NCI-H146 treated with DMSO at 0.1 percent for 48 hours (cell line): ENCODE data around the gene LRRC58.
A peak's percentile ranks its signal among the peaks of the same experiment; 100 is the strongest.
"Not testable (repeated sequence)": the region's sequence is repeated elsewhere in the genome, so short reads cannot be mapped to it uniquely, and the experiment has no call there.

Experiments used
- DNase-seq: peaks from one replicate; lab custom pipeline; 2025; ENCODE audit not compliant: unreplicated experiment; lab: John Stamatoyannopoulos, UW

LRRC58 gene

GRCh38 chr3:120348991-120349854, at the start of gene LRRC58:
TSS of gene LRRC58 (minus strand) at chr3:120349354. CDS start at chr3:120349243, 111 bp downstream.
- peak; percentile 87 for DNase-seq

GRCh38 chr3:120396469-120396868, 47.3 kb upstream of the LRRC58 start:
- DNase-seq, result no peak

DNA sequence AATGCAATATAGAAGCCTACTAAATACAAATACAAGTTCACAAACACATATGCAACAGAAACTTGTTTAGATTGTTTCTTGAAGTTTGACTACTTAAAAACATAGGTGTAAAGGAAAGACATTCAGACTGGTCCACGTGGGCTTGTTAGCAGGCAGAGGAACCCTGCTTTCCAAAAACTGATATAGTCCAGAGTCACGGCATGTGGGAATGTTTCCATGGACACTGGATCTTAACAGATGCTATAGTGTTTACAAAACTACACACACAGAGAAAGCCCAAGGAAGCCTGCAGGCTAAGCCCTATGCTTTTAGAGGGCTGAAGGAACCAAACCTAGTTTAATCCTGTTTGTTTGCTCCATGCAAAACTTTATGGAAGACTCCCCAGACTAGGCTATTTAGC, 45.2 kb upstream of the LRRC58 start:
- no peak for DNase-seq

DNA sequence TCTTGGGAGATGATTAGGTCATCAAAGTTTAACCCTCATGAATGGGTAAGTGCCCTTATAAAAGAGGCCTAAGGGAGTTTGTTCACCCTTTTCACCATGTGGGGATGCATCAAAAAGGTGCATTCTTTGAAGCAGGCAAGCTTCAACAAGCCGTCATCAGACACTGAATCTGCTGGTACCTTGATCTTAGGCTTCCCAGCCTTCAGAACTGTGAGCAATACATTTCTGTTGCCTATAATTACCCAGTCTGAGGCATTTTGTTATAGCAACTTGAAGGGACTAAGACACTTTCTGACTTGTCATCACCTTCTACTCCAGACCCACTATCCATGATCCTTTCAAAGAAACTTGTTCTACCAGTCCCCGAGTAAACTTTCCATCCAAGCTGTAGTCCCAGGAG, 44.6 kb upstream of the LRRC58 start:
- DNase-seq, result no peak

GRCh38 chr3:120393243-120393642, 44.1 kb upstream of the LRRC58 start:
- DNase-seq, result no peak

DNA sequence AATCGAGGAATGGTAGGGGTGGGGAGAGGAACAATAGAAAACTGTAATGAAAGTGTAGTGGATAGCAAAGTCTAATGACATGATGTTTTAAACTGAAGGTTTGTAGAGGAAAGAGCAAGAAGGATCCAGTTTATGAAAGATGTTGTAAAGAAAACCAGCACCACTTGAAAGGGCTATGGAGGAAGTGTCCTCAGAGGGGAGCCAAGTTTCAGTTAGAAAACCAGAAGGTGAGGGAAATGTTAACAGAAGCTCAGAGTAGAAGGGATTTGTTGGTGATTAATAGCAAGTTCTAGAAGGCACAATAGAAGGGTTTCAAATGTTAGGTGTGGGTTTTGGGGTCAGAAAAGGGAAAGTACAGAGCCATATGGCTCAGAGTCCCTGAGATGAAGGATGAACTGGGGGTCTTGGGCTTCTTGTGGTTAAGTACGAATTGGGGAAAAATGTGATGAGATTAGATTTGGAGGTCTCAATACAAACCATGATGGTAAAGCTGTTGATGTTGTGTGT, 33.8 kb upstream of the LRRC58 start:
- no peak for DNase-seq

- DNase-seq, result no peak
Observed at GRCh38 chr3:120381503-120381902, 32.3 kb upstream of the LRRC58 start.

- DNase-seq, result not testable (repeated sequence)
Observed at GRCh38 chr3:120377948-120378347, 28.8 kb upstream of the LRRC58 start.

DNA sequence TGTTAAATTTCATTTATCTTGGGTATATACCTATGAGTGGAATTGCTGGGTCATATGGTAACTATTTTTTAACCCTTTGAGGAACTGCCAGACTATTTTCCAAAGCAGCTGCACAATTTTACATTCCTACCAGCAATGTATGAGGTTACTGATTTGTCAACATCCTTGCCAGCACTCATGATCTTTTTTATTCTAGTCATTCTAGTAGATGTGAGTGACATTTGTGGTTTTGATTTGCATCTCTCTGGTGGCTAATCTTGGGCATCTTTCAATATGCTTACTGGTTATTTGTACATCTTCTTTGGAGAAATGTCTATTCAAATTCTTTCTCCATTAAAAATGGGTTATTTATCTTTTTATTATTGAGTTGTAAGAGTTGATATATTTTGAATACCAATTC, 21.3 kb upstream of the LRRC58 start:
- no peak for DNase-seq

DNA sequence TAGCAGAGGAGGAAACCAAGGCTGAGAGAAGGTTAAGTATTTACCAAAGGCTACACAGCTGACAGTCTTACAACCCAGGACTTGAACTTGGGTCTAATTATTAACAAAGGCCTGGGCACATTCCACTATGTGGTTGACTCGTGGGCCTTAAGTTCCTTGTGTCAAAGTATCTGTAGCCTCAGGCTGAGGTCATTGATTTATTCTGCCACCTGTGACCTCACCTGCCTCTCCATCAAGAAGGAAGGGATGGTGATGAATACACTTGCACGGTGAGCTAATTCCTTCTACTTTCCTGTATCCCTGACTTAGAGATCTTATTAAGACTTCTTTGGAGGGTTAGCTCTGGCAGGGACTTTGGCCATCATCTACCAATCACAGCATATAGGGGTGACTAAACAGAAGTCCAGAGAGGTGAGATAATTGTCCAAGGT, 19.9 kb upstream of the LRRC58 start:
- DNase-seq, result no peak

- DNase-seq, result no peak
Observed at GRCh38 chr3:120368172-120368571, 19.0 kb upstream of the LRRC58 start.

GRCh38 chr3:120364821-120365220, 15.7 kb upstream of the LRRC58 start:
- DNase-seq, result no peak

GRCh38 chr3:120364101-120364500, 14.9 kb upstream of the LRRC58 start:
- DNase-seq, result no peak

DNA sequence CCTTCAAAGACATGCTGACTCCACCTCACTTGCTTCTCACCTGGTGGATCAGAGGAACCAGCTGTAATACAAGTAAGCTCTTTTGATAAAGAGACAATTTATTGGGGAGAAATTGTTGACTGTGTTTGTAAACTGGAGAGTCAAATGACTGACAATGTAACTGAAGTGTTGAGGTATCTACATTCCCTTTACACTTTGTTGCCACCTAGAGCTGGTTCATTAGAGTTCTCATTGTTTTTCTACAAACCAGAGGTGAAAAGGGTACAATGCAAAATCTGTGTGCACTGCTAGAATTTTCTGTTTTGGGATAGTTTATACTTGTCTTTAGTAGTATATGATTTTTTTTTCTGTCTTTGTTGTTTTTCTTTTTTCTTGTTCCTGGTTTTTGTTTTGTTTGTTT, 8.7 kb upstream of the LRRC58 start:
- DNase-seq, result no peak

DNA sequence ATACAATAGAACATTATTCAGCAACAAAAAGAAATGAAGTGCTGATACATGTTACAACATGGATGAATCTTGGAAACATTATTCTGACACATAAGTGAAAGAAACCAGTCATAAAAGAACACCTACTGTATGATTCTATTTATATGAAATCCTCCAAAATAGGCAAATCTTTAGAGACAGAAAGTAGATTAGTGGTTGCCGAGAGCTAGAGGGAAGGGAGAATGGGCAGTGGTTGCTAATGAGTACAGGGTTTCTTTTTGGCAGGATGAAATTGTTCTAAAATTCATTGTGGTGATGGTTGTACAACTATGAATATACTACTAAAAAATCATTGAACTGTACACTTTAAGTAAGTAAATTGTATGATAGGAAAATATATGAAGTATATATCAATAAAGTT, 6.3 kb upstream of the LRRC58 start:
- no peak for DNase-seq

- no peak for DNase-seq
Observed at GRCh38 chr3:120353463-120353862, 4.3 kb upstream of the LRRC58 start.

- DNase-seq, result no peak
Observed at GRCh38 chr3:120352017-120352416, 2.9 kb upstream of the LRRC58 start.

GRCh38 chr3:120350401-120350941, 1.3 kb upstream of the LRRC58 start:
- DNase-seq, result no peak

- no peak for DNase-seq
Observed at GRCh38 chr3:120349855-120350125, 636 bp upstream of the LRRC58 start.

DNA sequence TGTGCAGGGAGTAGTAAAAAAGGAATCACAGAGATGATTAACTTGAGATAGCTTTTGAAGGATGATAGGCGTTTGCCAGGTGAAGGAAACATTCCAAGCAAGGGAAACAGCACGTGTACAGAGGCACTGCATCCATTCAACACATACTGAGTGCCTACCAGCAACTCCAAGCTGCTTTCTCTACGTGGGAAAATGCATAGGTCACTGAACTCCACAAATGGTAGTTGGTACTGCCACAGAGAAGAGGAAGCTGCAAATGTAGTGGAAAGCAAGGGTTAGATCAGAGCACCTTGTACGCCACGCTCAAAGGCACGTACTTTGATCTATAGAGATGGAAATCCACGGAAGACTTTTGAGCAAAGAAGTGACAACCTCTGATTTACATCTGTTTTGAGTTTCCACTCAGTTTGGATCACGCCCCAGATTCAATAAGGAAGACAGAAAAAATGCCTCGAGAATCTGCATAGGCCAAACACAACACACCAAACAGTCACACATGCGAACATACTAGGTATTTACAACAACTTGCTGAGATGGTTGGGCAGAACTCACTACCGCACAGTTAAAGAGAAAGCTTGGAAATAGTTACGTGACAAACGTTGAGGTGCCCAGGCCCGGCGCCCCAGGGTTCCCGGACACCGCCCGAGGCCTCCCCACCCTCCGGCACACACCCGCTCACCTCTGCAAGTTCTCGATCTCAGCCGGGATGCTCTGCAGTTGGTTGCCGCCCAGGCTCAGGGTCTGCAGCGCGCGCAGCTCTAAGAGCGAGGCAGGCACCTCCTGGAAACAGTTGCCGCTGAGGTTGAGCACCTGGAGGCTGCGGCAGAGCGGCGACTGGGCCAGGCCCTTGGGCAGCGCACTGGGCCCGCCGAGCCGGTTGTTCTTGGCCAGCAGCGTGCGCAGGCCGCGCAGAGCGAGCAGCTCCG, 826 bp downstream of the LRRC58 start:
- DNase-seq, result peak; percentile 84

GRCh38 chr3:120344349-120344748, 4.8 kb downstream of the LRRC58 start:
- DNase-seq, result no peak
